B cell (primary cell): ENCODE measurements around the gene TSC2. TPM values are rescaled to one million over a fixed set of nuclear protein-coding genes. Genes with fewer than 3 reads are reported as not detected.
"Not testable (repeated sequence)": the region's sequence is repeated elsewhere in the genome, so short reads cannot be mapped to it uniquely, and the experiment has no call there.

Experiments
- ATAC-seq: fragments of 200-7000 bp; cut with Tn5 transposase; one replicate; pipeline ENCODE4 v1.10.0; 2021; ENCODE audit warnings: low read depth, mild to moderate bottlenecking, moderate number of reproducible peaks, moderate library complexity
- CTCF ChIA-PET: fragments of 350-600 bp; sonication (Branson Sonifier 250); formaldehyde crosslinking; loops from one replicate; lab custom pipeline; 2021; ENCODE audit warnings: antibody characterized with exemption, inconsistent platforms; lab: Charles Lee
- POLR2A ChIA-PET: fragments of 350-600 bp; sonication (Branson Sonifier 250); formaldehyde crosslinking; loops from one replicate; lab custom pipeline; 2021; ENCODE audit warnings: antibody characterized with exemption; lab: Charles Lee
- DNase-seq: peaks from one replicate; pipeline ENCODE4 v3.0.0; 2013
- H2AFZ ChIP-seq: 2 replicates; pipeline ENCODE4 v1.6.1; 2012; ENCODE audit warnings: mild to moderate bottlenecking, low read depth, low read length; ENCODE audit not compliant: insufficient read depth, poor library complexity, severe bottlenecking
- H3K27ac ChIP-seq, 2 donors: 1 replicate in 1 of 2; 2 replicates in 1 of 2; pipeline ENCODE4 v1.5.1; 2012 to 2013; ENCODE audit warnings: low read length in 2 of 2, mild to moderate bottlenecking in 2 of 2, moderate library complexity in 1 of 2
- H3K27me3 ChIP-seq, 4 experiments: fragments of 200-600 bp in 1 of 4; sonication (generic) in 1 of 4; replicated peaks in 1 of 4; 1 replicate in 2 of 4; 2 replicates in 2 of 4; pipeline versions ENCODE4 v1.6.1 to v1.7.0; 2013 to 2016; ENCODE audit warnings: low read length in 3 of 4, mild to moderate bottlenecking in 2 of 4, mixed read lengths in 1 of 4, moderate library complexity in 1 of 4; ENCODE audit not compliant: insufficient read depth in 4 of 4, control insufficient read depth in 3 of 4; ENCODE audit errors: control extremely low read depth in 1 of 4
- H3K36me3 ChIP-seq, 2 experiments: replicated peaks in 1 of 2; 1 replicate in 1 of 2; 2 replicates in 1 of 2; pipeline versions ENCODE4 v1.6.1 to v1.7.1; 2013; ENCODE audit warnings: low read length in 1 of 2; ENCODE audit not compliant: insufficient read depth in 2 of 2, control insufficient read depth in 1 of 2; ENCODE audit errors: control extremely low read depth in 1 of 2, extremely low read depth in 1 of 2
- H3K4me1 ChIP-seq, 2 donors: fragments of 200-600 bp in 1 of 2; sonication (generic) in 1 of 2; 1 replicate in 1 of 2; 2 replicates in 1 of 2; pipeline versions ENCODE4 v1.5.1 to v1.6.1; 2013 to 2017; ENCODE audit warnings: low read length in 2 of 2; ENCODE audit not compliant: control insufficient read depth in 2 of 2, insufficient read depth in 2 of 2
- H3K4me2 ChIP-seq: replicated peaks from 2 replicates; pipeline ENCODE3; 2012; ENCODE audit warnings: mild to moderate bottlenecking, low read depth, low read length; ENCODE audit not compliant: poor library complexity, severe bottlenecking
- H3K4me3 ChIP-seq, 5 experiments: fragments of 200-600 bp in 1 of 5; sonication (generic) in 1 of 5; 1 replicate in 3 of 5; 2 replicates in 2 of 5; pipeline versions ENCODE4 v1.5.1 to v1.7.0; 2011 to 2016; ENCODE audit warnings: low read length in 4 of 5, mild to moderate bottlenecking in 4 of 5, low read depth in 2 of 5, control low read depth in 1 of 5, moderate library complexity in 1 of 5; ENCODE audit not compliant: insufficient read depth in 1 of 5; ENCODE audit errors: control extremely low read depth in 1 of 5, extremely low read depth in 1 of 5
- H3K79me2 ChIP-seq: fragments of 200-600 bp; sonication (generic); one replicate; pipeline ENCODE4 v1.6.0; 2016; ENCODE audit warnings: low read length; ENCODE audit not compliant: control insufficient read depth, insufficient read depth
- H3K9ac ChIP-seq: fragments of 200-600 bp; sonication (generic); 2 replicates; pipeline ENCODE4 v1.6.1; 2017; ENCODE audit warnings: mild to moderate bottlenecking, low read length, moderate library complexity
- H3K9me3 ChIP-seq, 3 donors: one replicate each; pipeline versions ENCODE4 v1.6.1 to v1.7.1; 2013; ENCODE audit warnings: low read length in 2 of 3; ENCODE audit not compliant: control insufficient read depth in 2 of 3, insufficient read depth in 1 of 3; ENCODE audit errors: control extremely low read depth in 1 of 3
- H4K20me1 ChIP-seq: 2 replicates; pipeline ENCODE4 v1.6.0; 2012; ENCODE audit warnings: mild to moderate bottlenecking, low read length; ENCODE audit not compliant: insufficient read depth, control insufficient read depth, poor library complexity, severe bottlenecking
- H3K27ac Mint-ChIP-seq: one replicate; pipeline ENCODE4 v1.8.0; 2021; ENCODE audit warnings: mixed read lengths
- H3K27me3 Mint-ChIP-seq: one replicate; pipeline ENCODE4 v1.8.0; 2021; ENCODE audit warnings: mixed read lengths
- H3K4me1 Mint-ChIP-seq: one replicate; pipeline ENCODE4 v1.8.0; 2021; ENCODE audit warnings: mixed read lengths
- H3K4me3 Mint-ChIP-seq: one replicate; pipeline ENCODE4 v1.8.0; 2021; ENCODE audit warnings: mixed read lengths
- H3K9me3 Mint-ChIP-seq: one replicate; pipeline ENCODE4 v1.8.0; 2022; ENCODE audit warnings: mixed read lengths; ENCODE audit not compliant: insufficient read depth
- WGBS: methylation state at CpG from one replicate; pipeline ENCODE4 v1.1.5; 2013; ENCODE audit warnings: missing lambda C conversion rate; ENCODE audit not compliant: insufficient coverage; 5-methylcytosine and 5-hydroxymethylcytosine counted together
- intact Hi-C: fragments of 100-400 bp; cut with micrococcal nuclease; formaldehyde crosslinking; loops from one replicate; pipeline ENCODE4 v1.10.0; 2022
- polyA plus RNA-seq: library from polyadenylated mRNA; depleted of rRNA; stranded (reverse); fragments of >200 nt; gene quantifications from 2 replicates; pipeline ENCODE4 v1.2.3, GENCODE V29; 2012
- total RNA-seq, 2 donors: library from RNA; stranded (reverse); fragments of 120-200 nt in 1 of 2; gene quantifications; 1 replicate in 1 of 2; 2 replicates in 1 of 2; pipeline versions ENCODE4 v1.2.3 to v1.2.4, GENCODE V29; 2013 to 2022

The TSC2 gene
- total and polyA plus RNA-seq, 2 donors (not counting 1 experiment from before 2014, with no cell fraction given): 128 to 194 TPM

- H3K9ac ChIP-seq, H3K4me3 ChIP-seq, H3K4me3 Mint-ChIP-seq, H3K4me1 Mint-ChIP-seq, H3K4me2 ChIP-seq, H3K9me3 ChIP-seq, H3K27me3 ChIP-seq, H3K36me3 ChIP-seq, H3K4me1 ChIP-seq, H3K9me3 Mint-ChIP-seq, H2AFZ ChIP-seq, POLR2A ChIA-PET, H3K27ac Mint-ChIP-seq, H4K20me1 ChIP-seq, H3K79me2 ChIP-seq, DNase-seq, ATAC-seq, H3K27me3 Mint-ChIP-seq, intact Hi-C loops, CTCF ChIA-PET, H3K27ac ChIP-seq: not testable (repeated sequence)
- WGBS: over 99% methylated on average over 18 of the region's 23 CpGs
These were observed 60.0 kb downstream of the TSC2 start for GRCh38 chr16:2107791-2108125.

GRCh38 chr16:2108446-2109270 is 60.9 kb downstream of the TSC2 start:
- H2AFZ ChIP-seq, ATAC-seq, intact Hi-C loops, H3K4me2 ChIP-seq, H3K9me3 ChIP-seq, POLR2A ChIA-PET, H3K27me3 Mint-ChIP-seq, H3K79me2 ChIP-seq, H3K27me3 ChIP-seq, H3K4me3 Mint-ChIP-seq, H4K20me1 ChIP-seq, H3K27ac Mint-ChIP-seq, H3K9ac ChIP-seq, H3K36me3 ChIP-seq, H3K4me3 ChIP-seq, H3K9me3 Mint-ChIP-seq, H3K4me1 ChIP-seq, CTCF ChIA-PET, DNase-seq, H3K4me1 Mint-ChIP-seq, H3K27ac ChIP-seq: not testable (repeated sequence)
- 98% methylated on average over 67 of the region's 73 CpGs for WGBS

DNA sequence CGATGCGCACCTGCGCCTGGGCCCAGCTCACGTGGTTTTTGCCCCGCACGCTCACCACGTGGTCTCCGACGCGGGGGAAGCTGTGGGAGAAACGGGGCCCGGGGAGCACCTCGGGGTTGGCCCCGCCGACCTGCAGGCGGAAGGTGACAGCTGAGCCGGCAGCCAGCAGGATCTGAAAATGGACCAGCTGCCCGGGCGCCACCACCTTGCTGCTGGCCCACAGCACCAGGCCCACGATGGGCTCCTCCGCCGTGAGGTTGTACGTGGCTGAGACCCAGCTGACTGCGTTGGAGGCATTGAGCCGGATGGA is 61.4 kb downstream of the TSC2 start:
- H3K4me3 ChIP-seq, H3K9me3 Mint-ChIP-seq, POLR2A ChIA-PET, CTCF ChIA-PET, H3K79me2 ChIP-seq, H3K9me3 ChIP-seq, H3K36me3 ChIP-seq, H3K27ac ChIP-seq, H3K27me3 Mint-ChIP-seq, H3K27ac Mint-ChIP-seq, H3K4me1 ChIP-seq, H4K20me1 ChIP-seq, H3K4me1 Mint-ChIP-seq, intact Hi-C loops, H3K27me3 ChIP-seq, H3K4me2 ChIP-seq, ATAC-seq, H2AFZ ChIP-seq, H3K9ac ChIP-seq, DNase-seq, H3K4me3 Mint-ChIP-seq: not testable (repeated sequence)
- 94% methylated on average over 25 of the region's 25 CpGs for WGBS

GRCh38 chr16:2109872-2110271 is 62.1 kb downstream of the TSC2 start:
- DNase-seq, H3K9ac ChIP-seq, H3K27me3 ChIP-seq, H3K4me2 ChIP-seq, H3K36me3 ChIP-seq, H3K4me1 ChIP-seq, H2AFZ ChIP-seq, POLR2A ChIA-PET, H3K27ac ChIP-seq, H3K27me3 Mint-ChIP-seq, H3K4me3 ChIP-seq, ATAC-seq, H3K9me3 Mint-ChIP-seq, H3K4me3 Mint-ChIP-seq, H3K9me3 ChIP-seq, H3K79me2 ChIP-seq, H3K4me1 Mint-ChIP-seq, H4K20me1 ChIP-seq, H3K27ac Mint-ChIP-seq, CTCF ChIA-PET, intact Hi-C loops: not testable (repeated sequence)
- 97% methylated on average over 12 of the region's 23 CpGs for WGBS
